OCI-LY3 (cell line): Measurements from ENCODE around the gene MAP4K5.

Experiments
- H2AFZ ChIP-seq: fragments of 200-600, 300-600 bp; shearing (Covaris generic); 2 replicates; pipeline ENCODE4 v1.6.0; 2014; ENCODE audit warnings: antibody characterized with exemption, low read depth, low read length
- H3K27ac ChIP-seq: fragments of 200-600, 300-600 bp; sonication (generic); 2 replicates; pipeline ENCODE4 v1.5.1; 2014; ENCODE audit warnings: mild to moderate bottlenecking, low read length, moderate library complexity, mixed read lengths
- H3K27me3 ChIP-seq: fragments of 200-600, 300-600 bp; sonication (generic); 2 replicates; pipeline ENCODE4 v1.6.1; 2014; ENCODE audit warnings: low read depth, low read length, mixed read lengths
- H3K36me3 ChIP-seq: fragments of 200-600, 300-600 bp; sonication (generic); replicated peaks from 2 replicates; pipeline ENCODE3; 2014; ENCODE audit warnings: low read depth, low read length, mixed read lengths
- H3K4me1 ChIP-seq: fragments of 300-600, 200-600 bp; sonication (generic); 2 replicates; pipeline ENCODE4 v1.6.1; 2014; ENCODE audit warnings: low read length, mixed read lengths
- H3K4me2 ChIP-seq: fragments of 200-600, 300-600 bp; sonication (generic); 2 replicates; pipeline ENCODE4 v1.6.1; 2014; ENCODE audit warnings: low read length, mixed read lengths
- H3K4me3 ChIP-seq: fragments of 300-600, 200-600 bp; sonication (generic); 2 replicates; pipeline ENCODE4 v1.5.1; 2014; ENCODE audit warnings: antibody characterized with exemption, mild to moderate bottlenecking, low read length, moderate library complexity
- H3K79me2 ChIP-seq: fragments of 300-600, 200-600 bp; shearing (Covaris generic); 2 replicates; pipeline ENCODE4 v1.6.1; 2014; ENCODE audit warnings: mild to moderate bottlenecking, low read length, mixed read lengths
- H3K9ac ChIP-seq: fragments of 300-600, 200-600 bp; shearing (Covaris generic); 2 replicates; pipeline ENCODE4 v1.6.0; 2014; ENCODE audit warnings: mild to moderate bottlenecking, low read length, moderate library complexity
- H3K9me3 ChIP-seq: fragments of 200-600, 300-600 bp; shearing (Covaris generic); 2 replicates; pipeline ENCODE4 v1.6.1; 2014; ENCODE audit warnings: low read length, mixed read lengths; ENCODE audit not compliant: insufficient read depth
- H4K20me1 ChIP-seq: fragments of 200-600, 300-600 bp; sonication (generic); 2 replicates; pipeline ENCODE4 v1.6.1; 2016; ENCODE audit warnings: low read length, mixed read lengths; ENCODE audit not compliant: insufficient read depth
- CTCF ChIP-seq: fragments of 200-600, 300-600 bp; sonication (generic); IDR thresholded peaks from 2 replicates; pipeline ENCODE4 v1.5.1; 2014; ENCODE audit warnings: antibody characterized with exemption, low read length, low read depth
- EZH2phosphoT487 ChIP-seq: fragments of 200-600 bp; shearing (Covaris generic); IDR thresholded peaks from 2 replicates; pipeline ENCODE4 v1.6.1; 2018; ENCODE audit warnings: antibody characterized with exemption, mixed run types, low read depth

The MAP4K5 gene

GRCh38 chr14:50432131-50432530 lies 100.2 kb downstream of the MAP4K5 start:
- no peak overlapping the region for H3K4me3 ChIP-seq
- no peaks in the 10 kb centered on the region for H3K79me2 ChIP-seq
- H3K36me3 ChIP-seq, result peaks cover 24% of the 10 kb centered on the region
- H3K27me3 ChIP-seq, result no peaks in the 10 kb centered on the region
- no peaks in the 10 kb centered on the region for H4K20me1 ChIP-seq
- 0 out of 2 replicates have a peak, but pooled peaks cover 7% of the 10 kb centered on the region for H3K9me3 ChIP-seq
- H3K27ac ChIP-seq, result no peak overlapping the region
- H2AFZ ChIP-seq, result no peak overlapping the region
- H3K4me2 ChIP-seq, result no peak overlapping the region
- TF ChIP-seq EZH2phosphoT487 (no peak), CTCF (no peak)
- H3K9ac ChIP-seq, result no peak overlapping the region
- H3K4me1 ChIP-seq, result no peaks in the 10 kb centered on the region

- TF ChIP-seq CTCF, result no peak
- no peak for TF ChIP-seq EZH2phosphoT487
- no peaks in the 10 kb centered on the region for H3K27me3 ChIP-seq
- no peaks in the 10 kb centered on the region for H3K9me3 ChIP-seq
- no peak overlapping the region for H3K4me2 ChIP-seq
- H3K79me2 ChIP-seq, result no peaks in the 10 kb centered on the region
- no peaks in the 10 kb centered on the region for H4K20me1 ChIP-seq
- no peaks in the 10 kb centered on the region for H3K4me1 ChIP-seq
- H3K36me3 ChIP-seq, result peaks cover 8% of the 10 kb centered on the region
- H3K4me3 ChIP-seq, result no peak overlapping the region
- H3K27ac ChIP-seq, result no peak overlapping the region
- H3K9ac ChIP-seq, result no peak overlapping the region
- no peak overlapping the region for H2AFZ ChIP-seq
Measured at GRCh38 chr14:50425816-50426215, 106.6 kb downstream of the MAP4K5 start.

GRCh38 chr14:50425105-50425504 lies 107.3 kb downstream of the MAP4K5 start:
- Histone ChIP-seq H4K20me1 (no peaks in the 10 kb centered on the region), H3K79me2 (no peaks in the 10 kb centered on the region), H3K27ac (no peak overlapping the region), H3K4me2 (no peak overlapping the region), H2AFZ (no peak overlapping the region), H3K4me3 (no peak overlapping the region), H3K27me3 (no peaks in the 10 kb centered on the region), H3K36me3 (peaks cover 8% of the 10 kb centered on the region), H3K9ac (no peak overlapping the region), H3K9me3 (no peaks in the 10 kb centered on the region), H3K4me1 (no peaks in the 10 kb centered on the region)
- no peak for TF ChIP-seq EZH2phosphoT487
- TF ChIP-seq CTCF, result no peak

- Histone ChIP-seq H3K4me1 (no peaks in the 10 kb centered on the region), H3K27me3 (no peaks in the 10 kb centered on the region), H3K79me2 (no peaks in the 10 kb centered on the region), H3K9ac (no peak overlapping the region), H3K36me3 (peaks cover 14% of the 10 kb centered on the region), H3K27ac (no peak overlapping the region), H4K20me1 (no peaks in the 10 kb centered on the region), H3K4me2 (no peak overlapping the region), H3K4me3 (no peak overlapping the region), H3K9me3 (no peaks in the 10 kb centered on the region), H2AFZ (no peak overlapping the region)
- no peak for TF ChIP-seq CTCF
- TF ChIP-seq EZH2phosphoT487, result no peak
Measured at GRCh38 chr14:50423529-50423928, 108.8 kb downstream of the MAP4K5 start.
